Fibroblast of skin of scalp (primary cell): ENCODE data around the gene NECTIN4.

ENCODE experiments used
- DNase-seq: peaks from one replicate; pipeline ENCODE4 v3.0.0-alpha.2; 2013

Gene NECTIN4

GRCh38 chr1:161021970-161022353 is 67.4 kb downstream of the NECTIN4 start:
- DNase-seq: no peak

DNA sequence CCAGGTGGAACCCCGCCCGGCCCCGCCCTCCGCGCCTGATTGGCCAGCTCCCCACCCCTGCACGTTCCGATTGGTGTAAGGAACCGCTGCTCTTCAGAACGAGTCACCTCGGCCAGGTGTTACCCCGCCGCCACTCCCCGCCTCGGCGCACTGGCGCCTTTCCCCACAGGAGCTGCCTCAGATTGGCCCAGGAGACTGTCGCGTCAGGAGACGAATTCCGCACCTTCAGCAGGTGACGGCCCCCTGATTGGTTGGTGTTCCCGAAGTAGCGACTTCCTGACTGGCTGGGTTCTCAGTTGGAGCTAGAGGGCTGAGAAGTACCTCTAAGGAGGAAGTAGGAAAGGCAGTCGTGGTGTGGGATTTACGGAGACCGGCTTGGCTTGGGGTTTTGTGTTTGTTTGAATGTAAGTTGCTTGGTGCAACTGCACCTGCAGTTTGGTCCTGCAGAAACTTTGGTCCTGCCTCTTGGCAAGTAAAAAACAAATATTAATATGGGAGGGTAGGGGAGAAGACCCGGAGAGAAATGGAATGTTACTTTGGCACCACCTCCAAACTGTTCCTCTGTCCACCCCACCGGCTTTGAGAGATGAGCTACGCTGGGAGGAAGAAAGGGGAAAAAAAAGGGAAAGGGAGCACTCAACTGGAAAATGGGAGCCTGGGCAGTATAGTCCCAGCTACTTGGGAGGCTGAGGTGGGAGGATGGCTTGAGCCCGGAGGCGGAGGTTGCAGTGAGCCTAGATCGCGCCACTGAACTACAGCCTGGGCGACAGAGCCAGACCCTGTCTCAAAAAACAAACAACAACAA is 68.0 kb downstream of the NECTIN4 start:
- DNase-seq: no peak
